Hepatocyte (in vitro differentiated cells): ENCODE data around the gene TSPAN33.

Experiments used
- CTCF ChIP-seq: fragments of 200-600 bp; sonication (generic); IDR thresholded peaks from 2 replicates; pipeline ENCODE4 v1.5.1; 2016; ENCODE audit warnings: antibody characterized with exemption, mild to moderate bottlenecking; ENCODE audit not compliant: poor library complexity
- EZH2 ChIP-seq: fragments of 200-600 bp; sonication (generic); IDR thresholded peaks from 2 replicates; pipeline ENCODE4 v1.6.1; 2016; ENCODE audit warnings: antibody characterized with exemption, mild to moderate bottlenecking, borderline replicate concordance

GRCh38 chr7:129203050-129203741 lies 58.7 kb downstream of the TSPAN33 start:
- no peak for TF ChIP-seq CTCF
- no peak for TF ChIP-seq EZH2
